HG03196 (cell line): ENCODE results near the gene COL4A3.

Experiments used
- ATAC-seq: cut with Tn5 transposase; IDR thresholded peaks from one replicate; pipeline ENCODE4 v1.9.1; 2021; ENCODE audit not compliant: unreplicated experiment

COL4A3 gene

GRCh38 chr2:227337442-227337841 lies 173.0 kb downstream of the COL4A3 start:
- no peak for ATAC-seq

GRCh38 chr2:227339098-227339599 lies 174.7 kb downstream of the COL4A3 start:
- ATAC-seq, result no peak

GRCh38 chr2:227340106-227340505 lies 175.7 kb downstream of the COL4A3 start:
- no peak for ATAC-seq

- no peak for ATAC-seq
Measured at GRCh38 chr2:227341553-227341952, 177.1 kb downstream of the COL4A3 start.

- no peak for ATAC-seq
Measured at GRCh38 chr2:227344231-227344630, 179.8 kb downstream of the COL4A3 start.

GRCh38 chr2:227347117-227347516 lies 182.7 kb downstream of the COL4A3 start:
- no peak for ATAC-seq

GRCh38 chr2:227348324-227348723 lies 183.9 kb downstream of the COL4A3 start:
- ATAC-seq, result no peak

- no peak for ATAC-seq
Measured at GRCh38 chr2:227349989-227350612, 185.7 kb downstream of the COL4A3 start.

- ATAC-seq, result peak; percentile 67
Measured at GRCh38 chr2:227351639-227352038, 187.2 kb downstream of the COL4A3 start.

GRCh38 chr2:227360351-227360750 lies 195.9 kb downstream of the COL4A3 start:
- ATAC-seq, result no peak

GRCh38 chr2:227363756-227364155 lies 199.3 kb downstream of the COL4A3 start:
- no peak for ATAC-seq
